Measurements from ENCODE around the gene GARIN3. TPM values are rescaled to one million over a fixed set of nuclear protein-coding genes. Genes with fewer than 3 reads are reported as not detected.
"Not testable (repeated sequence)": the region's sequence is repeated elsewhere in the genome, so short reads cannot be mapped to it uniquely, and the experiment has no call there.

GARIN3 gene
- total and polyA plus RNA-seq, 12 donors, result not detected

DNA sequence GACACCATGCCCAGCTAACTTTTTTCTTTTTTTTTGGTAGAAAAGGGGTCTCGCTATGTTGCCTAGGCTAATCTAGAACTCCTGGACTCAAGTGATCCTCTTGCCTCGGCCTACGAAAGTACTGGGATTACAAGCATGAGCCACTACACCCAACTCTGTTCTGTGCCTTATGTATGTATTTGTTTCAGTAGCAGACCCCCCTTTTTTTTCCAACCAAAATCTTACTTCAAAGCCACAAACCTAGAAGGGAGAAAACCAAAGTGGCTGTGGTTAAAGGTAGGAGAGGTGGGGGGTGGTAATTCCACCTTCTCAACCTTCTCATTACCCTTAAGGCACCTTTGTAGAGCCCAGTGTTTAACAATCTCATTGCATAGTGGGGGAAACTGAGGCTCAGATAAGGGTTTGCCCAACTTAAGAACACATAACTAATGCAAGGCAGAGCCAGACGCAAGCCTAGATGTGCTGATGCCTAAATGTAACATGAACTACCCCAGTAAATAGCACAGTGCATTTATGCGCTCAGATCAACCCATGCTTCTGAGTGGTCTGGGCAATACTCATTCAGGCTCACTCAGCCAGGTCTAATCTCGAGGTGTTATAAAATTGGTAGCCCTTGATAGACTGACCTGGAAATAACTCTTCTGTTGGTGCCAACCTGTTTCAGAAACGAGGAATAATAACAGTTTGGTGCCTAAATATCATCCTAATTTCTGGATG lies 47.6 kb upstream of the GARIN3 start:
- 87 to 88% methylated on average over 7 of the region's 7 CpGs for WGBS, 2 donors

DNA sequence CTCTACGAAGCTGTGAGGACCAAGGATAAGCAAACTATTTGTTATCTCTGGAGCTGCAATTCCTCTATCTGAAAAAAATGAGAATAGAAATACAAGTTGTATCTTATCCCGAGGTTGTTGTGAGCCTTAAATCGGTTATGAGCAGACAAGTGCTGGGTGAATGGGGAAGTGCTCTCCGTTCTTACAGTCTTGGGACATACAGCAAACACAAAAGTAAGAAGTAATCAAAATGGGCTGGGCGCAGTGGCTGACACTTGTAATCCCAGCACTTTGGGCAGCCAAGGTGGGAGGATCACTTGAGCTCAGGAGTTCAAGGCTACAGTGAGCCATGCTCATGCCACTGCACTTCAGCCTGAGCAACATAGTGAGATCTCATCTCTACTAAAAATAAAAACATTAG lies 46.2 kb upstream of the GARIN3 start:
- intact Hi-C loops (cut with DNase I), result no loop called here
- no peak overlapping the region for H3K27ac ChIP-seq
- TF ChIP-seq, protein P1, sequence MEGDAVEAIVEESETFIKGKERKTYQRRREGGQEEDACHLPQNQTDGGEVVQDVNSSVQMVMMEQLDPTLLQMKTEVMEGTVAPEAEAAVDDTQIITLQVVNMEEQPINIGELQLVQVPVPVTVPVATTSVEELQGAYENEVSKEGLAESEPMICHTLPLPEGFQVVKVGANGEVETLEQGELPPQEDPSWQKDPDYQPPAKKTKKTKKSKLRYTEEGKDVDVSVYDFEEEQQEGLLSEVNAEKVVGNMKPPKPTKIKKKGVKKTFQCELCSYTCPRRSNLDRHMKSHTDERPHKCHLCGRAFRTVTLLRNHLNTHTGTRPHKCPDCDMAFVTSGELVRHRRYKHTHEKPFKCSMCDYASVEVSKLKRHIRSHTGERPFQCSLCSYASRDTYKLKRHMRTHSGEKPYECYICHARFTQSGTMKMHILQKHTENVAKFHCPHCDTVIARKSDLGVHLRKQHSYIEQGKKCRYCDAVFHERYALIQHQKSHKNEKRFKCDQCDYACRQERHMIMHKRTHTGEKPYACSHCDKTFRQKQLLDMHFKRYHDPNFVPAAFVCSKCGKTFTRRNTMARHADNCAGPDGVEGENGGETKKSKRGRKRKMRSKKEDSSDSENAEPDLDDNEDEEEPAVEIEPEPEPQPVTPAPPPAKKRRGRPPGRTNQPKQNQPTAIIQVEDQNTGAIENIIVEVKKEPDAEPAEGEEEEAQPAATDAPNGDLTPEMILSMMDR (IDR thresholded peaks at IDR 0.05), result no peak
- ATAC-seq (no peak), DNase-seq (no peak)
- no peaks in the 10 kb centered on the region for H3K36me3 ChIP-seq
- 84 to 94% methylated on average over 5 of the region's 5 CpGs for WGBS, 2 donors
- no peaks in the 10 kb centered on the region for H3K9me3 ChIP-seq
- H3K27me3 ChIP-seq, result peaks cover 0 to 9% (median 0%) of the 10 kb centered on the region in 7 donors
- peaks cover 0 to 12% (median 0%) of the 10 kb centered on the region in 9 donors for H3K4me1 ChIP-seq
- no peak overlapping the region for H3K4me3 ChIP-seq

More for the DNA sequence above, 47.6 kb upstream of the GARIN3 start:
- no peak for DNase-seq
- Histone ChIP-seq H3K27ac (no peak overlapping the region), H3K36me3 (no peaks in the 10 kb centered on the region), H3K9me3 (no peaks in the 10 kb centered on the region), H3K4me1 (peaks cover 0 to 21% (median 0%) of the 10 kb centered on the region in 9 donors), H3K27me3 (peaks cover 0 to 7% (median 0%) of the 10 kb centered on the region in 7 donors), H3K4me3 (no peak overlapping the region)
- intact Hi-C loops (cut with DNase I), result no loop called here
- no peak for ATAC-seq
- TF ChIP-seq, protein P1 (IDR thresholded peaks at IDR 0.05), result no peak

DNA sequence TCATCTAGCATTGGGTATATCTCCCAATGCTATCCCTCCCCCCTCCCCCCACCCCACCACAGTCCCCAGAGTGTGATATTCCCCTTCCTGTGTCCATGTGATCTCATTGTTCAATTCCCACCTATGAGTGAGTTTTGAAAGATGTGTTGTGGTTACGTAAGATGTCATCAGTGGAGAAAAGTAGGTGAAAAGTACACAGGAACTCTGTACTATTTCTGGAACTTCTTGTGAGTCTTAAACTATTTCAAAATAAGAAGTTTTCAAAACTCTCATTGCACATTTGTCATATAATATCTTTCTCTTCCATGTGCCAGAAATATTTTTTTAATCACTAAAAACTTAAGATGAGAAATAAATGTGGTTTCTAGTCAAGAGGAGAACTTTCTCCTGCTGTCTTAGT lies 44.6 kb upstream of the GARIN3 start:
- H3K9me3 ChIP-seq; ATAC-seq; intact Hi-C loops (cut with DNase I); H3K27ac ChIP-seq; H3K27me3 ChIP-seq; DNase-seq; H3K4me3 ChIP-seq; H3K4me1 ChIP-seq; H3K36me3 ChIP-seq: not testable (repeated sequence)
- 38 to 52% methylated on average over 1 of the region's 1 CpG for WGBS, 2 donors

GRCh38 chr5:157205708-157206107 lies 39.6 kb upstream of the GARIN3 start:
- intact Hi-C loops (cut with DNase I), result no loop called here
- Histone ChIP-seq H3K9me3 (no peaks in the 10 kb centered on the region), H3K4me3 (no peak overlapping the region), H3K36me3 (no peaks in the 10 kb centered on the region), H3K27me3 (peaks cover 0 to 8% (median 0%) of the 10 kb centered on the region in 7 donors), H3K4me1 (peaks cover 0 to 1% (median 0%) of the 10 kb centered on the region in 9 donors), H3K27ac (no peak overlapping the region)
- WGBS, 2 donors, result 78 to 85% methylated on average over 6 of the region's 6 CpGs
- TF ChIP-seq, protein P1 (IDR thresholded peaks at IDR 0.05), result no peak
- ATAC-seq (no peak), DNase-seq (no peak)

DNA sequence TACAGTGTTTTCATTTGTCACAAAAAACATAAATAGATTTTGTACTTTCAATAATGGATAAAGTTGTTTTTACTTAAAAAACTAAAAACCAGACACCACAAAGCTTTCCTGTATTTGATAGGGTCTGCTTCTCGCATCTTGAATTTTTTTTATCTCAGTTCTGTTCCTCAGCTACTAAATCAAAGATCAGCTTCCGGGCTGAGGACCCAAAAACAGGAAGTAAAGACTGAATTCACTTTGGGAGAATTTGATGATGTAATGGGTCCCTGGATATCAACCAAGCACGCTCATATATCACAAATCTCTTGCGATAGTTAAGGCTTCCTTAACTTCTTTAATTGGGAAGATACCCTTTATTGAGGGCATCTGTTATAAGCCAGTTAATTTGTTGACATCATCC lies 38.7 kb upstream of the GARIN3 start:
- 46 to 59% methylated on average over 4 of the region's 4 CpGs for WGBS, 2 donors
- DNase-seq, result no peak

More for the DNA sequence above, 38.7 kb upstream of the GARIN3 start:
- Histone ChIP-seq H3K27ac (no peak overlapping the region), H3K4me3 (no peak overlapping the region), H3K4me1 (no peaks in the 10 kb centered on the region), H3K36me3 (no peaks in the 10 kb centered on the region), H3K27me3 (peaks cover 0 to 13% (median 8%) of the 10 kb centered on the region in 7 donors), H3K9me3 (no peaks in the 10 kb centered on the region)
- TF ChIP-seq, protein P1 (IDR thresholded peaks at IDR 0.05), result no peak
- ATAC-seq, result no peak
- intact Hi-C loops (cut with DNase I), result no loop called here
